ENCODE measurements around the gene HOXD8. TPM values are rescaled to one million over a fixed set of nuclear protein-coding genes. Genes with fewer than 3 reads are reported as not detected.

Gene HOXD8
- total and polyA plus RNA-seq, 10 of the 15 experiments (the other 5 are each of a cell fraction or from before 2014, with no cell fraction given) = not detected

DNA sequence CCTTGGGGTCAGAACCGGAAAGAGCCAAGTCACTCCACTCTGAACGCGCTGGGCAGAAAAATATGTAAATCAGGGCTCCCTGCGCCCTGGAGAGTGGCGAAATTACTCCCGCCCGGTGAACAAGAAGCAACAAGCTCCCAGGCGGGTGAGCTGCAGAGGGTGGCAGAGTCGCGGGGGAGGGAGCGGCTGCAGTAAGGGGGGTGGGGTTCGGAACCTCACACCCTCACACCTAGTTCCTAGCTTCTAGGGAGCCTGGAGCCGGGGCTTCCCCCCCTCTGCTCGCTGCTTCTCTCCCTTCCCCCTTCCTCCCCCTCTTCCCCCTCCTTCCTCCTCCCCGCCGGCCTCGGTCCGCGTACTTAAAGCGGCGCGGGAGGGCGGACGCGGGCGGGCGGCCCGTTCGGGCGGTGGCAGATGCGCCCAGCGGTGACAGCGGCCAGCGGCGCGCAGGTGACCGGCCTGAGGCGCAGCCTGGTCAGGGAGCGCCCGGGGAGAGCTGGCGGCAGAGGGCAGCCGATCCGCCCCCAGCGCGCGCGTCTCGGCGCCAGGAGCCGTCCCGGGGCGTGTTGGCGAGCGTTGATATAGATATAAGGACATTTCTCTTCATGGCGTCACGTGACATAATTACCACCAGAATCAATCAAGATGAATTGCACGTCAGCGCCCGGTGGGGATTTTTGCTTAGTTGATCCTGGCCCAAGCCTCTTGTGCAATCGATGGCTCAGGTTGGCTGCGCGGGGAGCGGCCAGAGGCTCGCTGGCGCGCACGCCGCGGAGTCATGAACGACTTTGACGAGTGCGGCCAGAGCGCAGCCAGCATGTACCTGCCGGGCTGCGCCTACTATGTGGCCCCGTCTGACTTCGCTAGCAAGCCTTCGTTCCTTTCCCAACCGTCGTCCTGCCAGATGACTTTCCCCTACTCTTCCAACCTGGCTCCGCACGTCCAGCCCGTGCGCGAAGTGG lies 22.6 kb upstream of the HOXD8 start, which contains the start of gene HOXD11:
TSS of gene HOXD11 (plus strand) at position 700 of the 959 bp plus-strand sequence. CDS start at position 776, 76 bp downstream.
- H3K79me2 ChIP-seq (ENCODE audit: control insufficient read depth, insufficient read depth, low read length) = no peaks in the 10 kb centered on the region
- BruUV-seq (replicated peaks) = no TSS peak
- H2AFZ ChIP-seq (ENCODE audit: control insufficient read depth, low read depth, low read length) = no peak within 1 kb of the TSS
- ChIA-PET POLR2A (no interaction called here), SMC1A (ENCODE audit: uncharacterized antibody, unreplicated experiment) (no interaction called here), CTCF (no interaction called here), RAD21 (ENCODE audit: unreplicated experiment) (no interaction called here)
- H4K20me1 ChIP-seq (ENCODE audit: control insufficient read depth, insufficient read depth) = no peaks in the 10 kb centered on the region
- peak within 1 kb of the TSS; percentile 17; the same call in 1 of the 2 replicates for H3K4me2 ChIP-seq (ENCODE audit: control insufficient read depth, insufficient read depth)
- FAIRE-seq = no peak
- TF ChIP-seq ZZZ3 (IDR thresholded peaks at IDR 0.05; ENCODE audit: control insufficient read depth, insufficient read length, low read depth) (no peak), PAX8 (IDR thresholded peaks at IDR 0.05) (no peak), ZNF24 (IDR thresholded peaks at IDR 0.05) (no peak), HDGF (IDR thresholded peaks at IDR 0.05) (no peak), CHD1 (IDR thresholded peaks at IDR 0.05; ENCODE audit: low read depth, low read length) (no peak), RCOR1 (conservative IDR thresholded peaks at IDR 0.05; ENCODE audit: low read depth, low read length) (no peak), BHLHE40 (IDR thresholded peaks at IDR 0.05; ENCODE audit: borderline replicate concordance in 1 of 2, low read depth in 2 of 2, low read length in 1 of 2) (no peak), GABPA (IDR thresholded peaks at IDR 0.05; ENCODE audit: low read depth) (no peak), TAF1 (IDR thresholded peaks at IDR 0.05; ENCODE audit: borderline replicate concordance, low read depth, low read length) (no peak), CBFB (IDR thresholded peaks at IDR 0.05; ENCODE audit: low read depth) (no peak)
- TF ChIP-seq, protein P1, sequence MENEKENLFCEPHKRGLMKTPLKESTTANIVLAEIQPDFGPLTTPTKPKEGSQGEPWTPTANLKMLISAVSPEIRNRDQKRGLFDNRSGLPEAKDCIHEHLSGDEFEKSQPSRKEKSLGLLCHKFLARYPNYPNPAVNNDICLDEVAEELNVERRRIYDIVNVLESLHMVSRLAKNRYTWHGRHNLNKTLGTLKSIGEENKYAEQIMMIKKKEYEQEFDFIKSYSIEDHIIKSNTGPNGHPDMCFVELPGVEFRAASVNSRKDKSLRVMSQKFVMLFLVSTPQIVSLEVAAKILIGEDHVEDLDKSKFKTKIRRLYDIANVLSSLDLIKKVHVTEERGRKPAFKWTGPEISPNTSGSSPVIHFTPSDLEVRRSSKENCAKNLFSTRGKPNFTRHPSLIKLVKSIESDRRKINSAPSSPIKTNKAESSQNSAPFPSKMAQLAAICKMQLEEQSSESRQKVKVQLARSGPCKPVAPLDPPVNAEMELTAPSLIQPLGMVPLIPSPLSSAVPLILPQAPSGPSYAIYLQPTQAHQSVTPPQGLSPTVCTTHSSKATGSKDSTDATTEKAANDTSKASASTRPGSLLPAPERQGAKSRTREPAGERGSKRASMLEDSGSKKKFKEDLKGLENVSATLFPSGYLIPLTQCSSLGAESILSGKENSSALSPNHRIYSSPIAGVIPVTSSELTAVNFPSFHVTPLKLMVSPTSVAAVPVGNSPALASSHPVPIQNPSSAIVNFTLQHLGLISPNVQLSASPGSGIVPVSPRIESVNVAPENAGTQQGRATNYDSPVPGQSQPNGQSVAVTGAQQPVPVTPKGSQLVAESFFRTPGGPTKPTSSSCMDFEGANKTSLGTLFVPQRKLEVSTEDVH (IDR thresholded peaks at IDR 0.05; ENCODE audit: low read depth, partially characterized antibody) = no peak
- TF ChIP-seq, protein P2, sequence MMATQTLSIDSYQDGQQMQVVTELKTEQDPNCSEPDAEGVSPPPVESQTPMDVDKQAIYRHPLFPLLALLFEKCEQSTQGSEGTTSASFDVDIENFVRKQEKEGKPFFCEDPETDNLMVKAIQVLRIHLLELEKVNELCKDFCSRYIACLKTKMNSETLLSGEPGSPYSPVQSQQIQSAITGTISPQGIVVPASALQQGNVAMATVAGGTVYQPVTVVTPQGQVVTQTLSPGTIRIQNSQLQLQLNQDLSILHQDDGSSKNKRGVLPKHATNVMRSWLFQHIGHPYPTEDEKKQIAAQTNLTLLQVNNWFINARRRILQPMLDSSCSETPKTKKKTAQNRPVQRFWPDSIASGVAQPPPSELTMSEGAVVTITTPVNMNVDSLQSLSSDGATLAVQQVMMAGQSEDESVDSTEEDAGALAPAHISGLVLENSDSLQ (IDR thresholded peaks at IDR 0.05) = no peak
- TF ChIP-seq, protein P3, sequence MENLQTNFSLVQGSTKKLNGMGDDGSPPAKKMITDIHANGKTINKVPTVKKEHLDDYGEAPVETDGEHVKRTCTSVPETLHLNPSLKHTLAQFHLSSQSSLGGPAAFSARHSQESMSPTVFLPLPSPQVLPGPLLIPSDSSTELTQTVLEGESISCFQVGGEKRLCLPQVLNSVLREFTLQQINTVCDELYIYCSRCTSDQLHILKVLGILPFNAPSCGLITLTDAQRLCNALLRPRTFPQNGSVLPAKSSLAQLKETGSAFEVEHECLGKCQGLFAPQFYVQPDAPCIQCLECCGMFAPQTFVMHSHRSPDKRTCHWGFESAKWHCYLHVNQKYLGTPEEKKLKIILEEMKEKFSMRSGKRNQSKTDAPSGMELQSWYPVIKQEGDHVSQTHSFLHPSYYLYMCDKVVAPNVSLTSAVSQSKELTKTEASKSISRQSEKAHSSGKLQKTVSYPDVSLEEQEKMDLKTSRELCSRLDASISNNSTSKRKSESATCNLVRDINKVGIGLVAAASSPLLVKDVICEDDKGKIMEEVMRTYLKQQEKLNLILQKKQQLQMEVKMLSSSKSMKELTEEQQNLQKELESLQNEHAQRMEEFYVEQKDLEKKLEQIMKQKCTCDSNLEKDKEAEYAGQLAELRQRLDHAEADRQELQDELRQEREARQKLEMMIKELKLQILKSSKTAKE (IDR thresholded peaks at IDR 0.05; ENCODE audit: low read depth, poor library complexity, severe bottlenecking) = no peak
- WGBS (ENCODE audit: insufficient coverage, insufficient replicate concordance, low lambda C conversion rate, missing lambda C conversion rate) = 61% methylated on average over 43 of the region's 85 CpGs
- DNase-seq (ENCODE audit: low read depth, low spot score) = no peak
- intact Hi-C loops (cut with micrococcal nuclease; ENCODE audit: unreplicated experiment) (no loop called here), in situ Hi-C loops (cut with MboI) (no loop called here)
- H3K9ac ChIP-seq (ENCODE audit: control insufficient read depth, insufficient read depth, low read length) = no peak within 1 kb of the TSS
- H3K9me3 ChIP-seq (replicated peaks; ENCODE audit: control insufficient read depth, insufficient read depth, low read length) = peaks cover 3% of the 10 kb centered on the region; the same call in 1 of the 3 replicates
- no peaks in the 10 kb centered on the region for H3K4me1 ChIP-seq (ENCODE audit: control insufficient read depth, insufficient read depth, low read length)
- ATAC-seq = no peak
- no peaks in the 10 kb centered on the region for H3K36me3 ChIP-seq (ENCODE audit: control insufficient read depth in 2 of 2, insufficient read depth in 2 of 2, low read length in 1 of 2)
- no peak within 1 kb of the TSS for H3K4me3 ChIP-seq
- no peak within 1 kb of the TSS for H3K27ac ChIP-seq (ENCODE audit: control insufficient read depth, insufficient read depth)
- peaks cover 13 to 40% of the 10 kb centered on the region in 2 experiments for H3K27me3 ChIP-seq (replicated peaks in 1 of 2; ENCODE audit: control insufficient read depth in 2 of 2, insufficient read depth in 2 of 2, low read length in 1 of 2)
